ENCODE measurements around the gene DGCR6L. TPM values are rescaled to one million over a fixed set of nuclear protein-coding genes. Genes with fewer than 3 reads are reported as not detected.
A peak's percentile ranks its signal among the peaks of the same experiment; 100 is the strongest.

The DGCR6L gene
- total RNA-seq, 1 experiment from 2014 or later: 68.5 TPM

- H3K27ac Mint-ChIP-seq: no peak overlapping the region
- POLR2A ChIA-PET: no interaction called here
- CTCF ChIA-PET: interaction anchor here (0.6 kb wide), 1 partner anchor 15 kb away, joined by 3 read pairs; no protein-coding TSS in a partner anchor
- peaks cover 39% of the 10 kb centered on the region for H3K27me3 Mint-ChIP-seq (ENCODE audit: low read depth)
- peaks cover 6% of the 10 kb centered on the region; the same call in 1 of the 2 replicates for H3K4me1 Mint-ChIP-seq
- no peak overlapping the region for H3K4me3 Mint-ChIP-seq
- no peaks in the 10 kb centered on the region for H3K36me3 Mint-ChIP-seq
- no peak for ATAC-seq
- no peaks in the 10 kb centered on the region for H3K9me3 Mint-ChIP-seq
- no peak for DNase-seq (ENCODE audit: low spot score)
- TF ChIP-seq ZNF281 (CRISPR knock-in tag; IDR thresholded peaks at IDR 0.05): no peak
- TF ChIP-seq HMGXB4 (CRISPR knock-in tag; IDR thresholded peaks at IDR 0.05): no peak
- TF ChIP-seq ERG (CRISPR knock-in tag; IDR thresholded peaks at IDR 0.05): no peak
- no peak for TF ChIP-seq NFYB (CRISPR knock-in tag; conservative IDR thresholded peaks at IDR 0.05; ENCODE audit: low read depth)
- no peak for TF ChIP-seq USF2 (CRISPR knock-in tag; IDR thresholded peaks at IDR 0.05)
- no peak for TF ChIP-seq TP53 (CRISPR knock-in tag; IDR thresholded peaks at IDR 0.05)
- no peak for TF ChIP-seq ZBTB43 (CRISPR knock-in tag; IDR thresholded peaks at IDR 0.05)
- TF ChIP-seq GABPB1 (CRISPR knock-in tag; IDR thresholded peaks at IDR 0.05): no peak
- no peak for TF ChIP-seq OVOL2 (CRISPR knock-in tag; IDR thresholded peaks at IDR 0.05; ENCODE audit: borderline replicate concordance)
- TF ChIP-seq NR1H2 (CRISPR knock-in tag; IDR thresholded peaks at IDR 0.05): no peak
These were observed 17.2 kb downstream of the DGCR6L start for GRCh38 chr22:20302438-20303228.

- Mint-ChIP-seq H3K9me3 (no peaks in the 10 kb centered on the region), H3K4me3 (peak overlapping the region; percentile 68), H3K4me1 (peaks cover 6% of the 10 kb centered on the region; the same call in 1 of the 2 replicates), H3K36me3 (no peaks in the 10 kb centered on the region), H3K27ac (no peak overlapping the region), H3K27me3 (ENCODE audit: low read depth) (peaks cover 53% of the 10 kb centered on the region)
- ATAC-seq (peak; percentile 9), DNase-seq (ENCODE audit: low spot score) (no peak)
- ChIA-PET CTCF (interaction anchor here (0.8 to 2.0 kb wide), 7 partner anchors 18 to 157 kb away, joined by 3 to 14 read pairs (median 11); partner anchors contain the start of gene DGCR6L), POLR2A (interaction anchor here (1.0 kb wide), 1 partner anchor 172 kb away, joined by 3 read pairs; no protein-coding TSS in a partner anchor)
- TF ChIP-seq FOXJ3 (CRISPR knock-in tag; IDR thresholded peaks at IDR 0.05; ENCODE audit: borderline replicate concordance) (no peak), JUN (CRISPR knock-in tag; IDR thresholded peaks at IDR 0.05) (peak; percentile 50; the same call in 1 of the 2 replicates), FOXP1 (CRISPR knock-in tag; IDR thresholded peaks at IDR 0.05; ENCODE audit: borderline replicate concordance) (0 out of 2 replicates have a peak, but pooled peaks have one; percentile 57), SP1 (CRISPR knock-in tag; conservative IDR thresholded peaks at IDR 0.05) (peak; percentile 57; the same call in 1 of the 2 replicates), HMGXB4 (CRISPR knock-in tag; IDR thresholded peaks at IDR 0.05) (0 out of 2 replicates have a peak, but pooled peaks have one; percentile 35), SMAD3 (CRISPR knock-in tag; IDR thresholded peaks at IDR 0.05; ENCODE audit: borderline replicate concordance) (no peak), IRF2 (CRISPR knock-in tag; IDR thresholded peaks at IDR 0.05; ENCODE audit: borderline replicate concordance, low read depth) (no peak), FOXK1 (CRISPR knock-in tag; IDR thresholded peaks at IDR 0.05) (0 out of 2 replicates have a peak, but pooled peaks have one; percentile 27), ZNF671 (CRISPR knock-in tag; IDR thresholded peaks at IDR 0.05) (no peak), ETV6 (CRISPR knock-in tag; IDR thresholded peaks at IDR 0.05) (peak; percentile 64; the same call in 1 of the 2 replicates), TEAD1 (CRISPR knock-in tag; IDR thresholded peaks at IDR 0.05) (0 out of 2 replicates have a peak, but pooled peaks have one; percentile 34), FOXP4 (CRISPR knock-in tag; IDR thresholded peaks at IDR 0.05) (0 out of 2 replicates have a peak, but pooled peaks have one; percentile 17), ELF4 (CRISPR knock-in tag; IDR thresholded peaks at IDR 0.05; ENCODE audit: low read depth) (0 out of 2 replicates have a peak, but pooled peaks have one; percentile 23)
These were observed 20.1 kb downstream of the DGCR6L start for GRCh38 chr22:20299746-20300136.

Data from WTC11 (cell line).